K562 (cell line): ENCODE data around the gene RPL28. TPM values are rescaled to one million over a fixed set of nuclear protein-coding genes. Genes with fewer than 3 reads are reported as not detected.

ENCODE experiments used
- ATF1 ChIP-seq, 2 experiments: fragments of 450-650 bp in 1 of 2; IDR thresholded peaks; 2 replicates each; pipeline ENCODE4 v1.6.1; 2016; ENCODE audit warnings: missing compliant biosample characterization in 1 of 2, missing genetic modification characterization in 1 of 2
- CEBPG ChIP-seq, 3 experiments: fragments of 200-800 bp in 1 of 3; sonication (Bioruptor generic) in 1 of 3; sonication (generic) in 1 of 3; formaldehyde crosslinking in 1 of 3; IDR thresholded peaks in 2 of 3; conservative IDR thresholded peaks in 1 of 3; 2 replicates each; pipeline versions ENCODE4 v1.6.1 to v1.8.0; 2016 to 2022; ENCODE audit warnings: missing compliant biosample characterization in 2 of 3, missing genetic modification characterization in 2 of 3, mild to moderate bottlenecking in 1 of 3, missing genetic modification reagents in 1 of 3
- HOXB6 ChIP-seq: fragments of 250-450 bp; sonication (Bioruptor Pico); IDR thresholded peaks from 2 replicates; pipeline ENCODE4 v1.5.1; 2022; ENCODE audit warnings: mild to moderate bottlenecking, borderline replicate concordance
- JUND ChIP-seq, 2 experiments: IDR thresholded peaks; 2 replicates in 1 of 2; 3 replicates in 1 of 2; pipeline ENCODE4 v1.6.1; 2011; ENCODE audit warnings: borderline replicate concordance in 2 of 2, low read depth in 2 of 2, low read length in 2 of 2, improper control_type of control experiment in 1 of 2, missing biosample characterization in 1 of 2, missing genetic modification characterization in 1 of 2, missing genetic modification reagents in 1 of 2
- NONO ChIP-seq, 2 experiments: fragments of 200-400 bp in 1 of 2; fragments of 450-650 bp in 1 of 2; formaldehyde crosslinking in 1 of 2; IDR thresholded peaks; 2 replicates each; pipeline ENCODE4 v1.6.1; 2017; ENCODE audit warnings: low read depth in 2 of 2, mild to moderate bottlenecking in 2 of 2, moderate library complexity in 2 of 2, low read length in 1 of 2
- POLR3A ChIP-seq: IDR thresholded peaks from 2 replicates; pipeline ENCODE4 v1.6.1; 2011; ENCODE audit warnings: borderline replicate concordance, mild to moderate bottlenecking, moderate library complexity; ENCODE audit not compliant: insufficient read length, insufficient read depth; ENCODE audit errors: extremely low read depth
- SIN3A ChIP-seq, 2 experiments: fragments of 150-350 bp in 1 of 2; IDR thresholded peaks; 2 replicates each; pipeline ENCODE4 v1.6.1; 2011 to 2016; ENCODE audit warnings: borderline replicate concordance in 2 of 2, low read depth in 2 of 2, low read length in 2 of 2, mild to moderate bottlenecking in 2 of 2, moderate library complexity in 2 of 2; ENCODE audit not compliant: control insufficient read depth in 1 of 2
- SMAD1 ChIP-seq: fragments of 150-350 bp; IDR thresholded peaks from 2 replicates; pipeline ENCODE4 v1.6.1; 2014; ENCODE audit warnings: low read length, low read depth; ENCODE audit not compliant: partially characterized antibody
- SUPT5H ChIP-seq: fragments of 450-650 bp; IDR thresholded peaks from 2 replicates; pipeline ENCODE4 v1.6.1; 2016
- ZNF551 ChIP-seq: fragments of 250-450 bp; sonication (Bioruptor Pico); IDR thresholded peaks from 2 replicates; pipeline ENCODE4 v1.5.0; 2021; ENCODE audit warnings: mild to moderate bottlenecking, moderate library complexity
- ZNF766 ChIP-seq: fragments of 200-800 bp; sonication (Bioruptor generic); conservative IDR thresholded peaks from 2 replicates; pipeline ENCODE4 v1.6.1; 2016; ENCODE audit warnings: missing genetic modification characterization, missing compliant biosample characterization
- ZNF778 ChIP-seq: fragments of 450-650 bp; formaldehyde crosslinking; IDR thresholded peaks from 2 replicates; pipeline ENCODE4 v1.4.0; 2020; ENCODE audit warnings: mild to moderate bottlenecking, moderate library complexity
- polyA plus RNA-seq, 8 experiments: library from polyadenylated mRNA; depleted of rRNA in 4 of 8; stranded (reverse) in 5 of 8; unstranded in 3 of 8; fragments of >200 nt; fragmentation: Nextera tagmentation in 2 of 8; fragmentation: Illumina TruSeq in 1 of 8; extraction: Ambion mirVana in 2 of 8; extraction: Trizol in 1 of 8; gene quantifications; 2 replicates each; pipeline versions ENCODE4 v1.2.1 to v1.2.3, GENCODE V29; 2011 to 2014; ENCODE audit warnings: inconsistent platforms in 1 of 8, missing spikeins in 1 of 8
- total RNA-seq, 7 experiments: library from RNA; depleted of rRNA in 6 of 7; stranded (reverse); fragments of >200 nt in 6 of 7; fragmentation: Illumina TruSeq in 2 of 7; extraction: Trizol in 2 of 7; gene quantifications; 2 replicates each; pipeline versions ENCODE4 v1.2.1 to v1.2.3, GENCODE V29; 2011 to 2021; ENCODE audit warnings: low replicate concordance in 1 of 7
- TF ChIP-seq, protein P1 (sequence below): fragments of 250-450 bp; sonication (Bioruptor Pico); IDR thresholded peaks from 2 replicates; pipeline ENCODE4 v1.4.0; 2020
- TF ChIP-seq, protein P2 (sequence below): fragments of 250-450 bp; sonication (Bioruptor Pico); IDR thresholded peaks from 2 replicates; pipeline ENCODE4 v1.4.0; 2020; ENCODE audit warnings: mild to moderate bottlenecking

The RPL28 gene
- total and polyA plus RNA-seq, 9 of the 15 experiments (the other 6 are each of a cell fraction or from before 2014, with no cell fraction given) = 124 to 3,106 (median 622) TPM

DNA sequence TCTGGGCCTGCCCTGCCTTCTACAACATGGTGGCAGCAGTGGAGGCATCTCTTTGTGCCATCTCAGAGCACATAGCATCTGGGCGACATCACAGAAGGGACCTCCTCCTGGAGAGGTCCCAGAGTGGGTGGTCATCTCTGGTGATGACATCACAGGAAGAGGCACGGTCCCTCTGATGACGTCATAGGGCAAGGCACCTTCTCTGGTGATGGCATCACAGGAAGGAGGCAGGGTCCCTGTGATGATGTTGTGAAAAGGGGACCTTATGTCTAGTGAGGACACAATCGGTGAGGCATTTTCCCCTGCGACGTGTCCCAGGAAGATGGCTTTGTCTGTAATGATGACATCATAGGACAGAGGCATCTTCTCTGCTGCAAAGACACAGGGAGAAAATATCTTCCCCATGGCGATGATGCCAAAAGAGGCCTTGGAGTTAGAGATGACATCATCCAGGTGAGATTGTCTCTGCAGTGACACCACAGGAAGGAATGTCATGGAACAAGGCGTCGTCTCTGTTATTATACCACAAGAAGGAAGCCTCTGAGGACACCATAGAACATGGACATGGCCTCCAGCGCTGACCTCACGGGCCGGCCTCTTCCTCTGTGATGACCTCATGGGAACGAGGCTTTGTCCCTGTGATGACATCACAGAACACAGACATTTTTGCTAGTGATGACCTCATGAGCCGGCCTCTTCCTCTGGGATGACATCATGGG lies 46.7 kb downstream of the RPL28 start (continued):
- TF ChIP-seq SIN3A (IDR thresholded peaks at IDR 0.05; ENCODE audit: borderline replicate concordance in 2 of 2, control insufficient read depth in 1 of 2, low read depth in 2 of 2, low read length in 2 of 2) = no peak
- TF ChIP-seq, protein P1, sequence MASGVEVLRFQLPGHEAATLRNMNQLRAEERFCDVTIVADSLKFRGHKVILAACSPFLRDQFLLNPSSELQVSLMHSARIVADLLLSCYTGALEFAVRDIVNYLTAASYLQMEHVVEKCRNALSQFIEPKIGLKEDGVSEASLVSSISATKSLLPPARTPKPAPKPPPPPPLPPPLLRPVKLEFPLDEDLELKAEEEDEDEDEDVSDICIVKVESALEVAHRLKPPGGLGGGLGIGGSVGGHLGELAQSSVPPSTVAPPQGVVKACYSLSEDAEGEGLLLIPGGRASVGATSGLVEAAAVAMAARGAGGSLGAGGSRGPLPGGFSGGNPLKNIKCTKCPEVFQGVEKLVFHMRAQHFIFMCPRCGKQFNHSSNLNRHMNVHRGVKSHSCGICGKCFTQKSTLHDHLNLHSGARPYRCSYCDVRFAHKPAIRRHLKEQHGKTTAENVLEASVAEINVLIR (CRISPR knock-in tag) = 0 out of 2 replicates have a peak, but pooled peaks have one; percentile 42
- no peak for TF ChIP-seq ZNF778 (CRISPR knock-in tag)
- TF ChIP-seq SUPT5H = no peak
- TF ChIP-seq ZNF766 (CRISPR knock-in tag) = no peak
- TF ChIP-seq NONO (IDR thresholded peaks at IDR 0.05; ENCODE audit: low read depth in 2 of 2, low read length in 1 of 2) = no peak
- TF ChIP-seq ZNF551 = no peak
- TF ChIP-seq CEBPG (CRISPR knock-in tag; IDR thresholded peaks at IDR 0.05) = no peak; the same call in none of the 2 replicates
- TF ChIP-seq CEBPG (tag; conservative IDR thresholded peaks at IDR 0.05 in 1 of 2, IDR thresholded peaks at IDR 0.05 in 1 of 2) = no peak
- no peak for TF ChIP-seq SMAD1
- TF ChIP-seq JUND (IDR thresholded peaks at IDR 0.05; ENCODE audit: borderline replicate concordance, low read depth, low read length) = peak; percentile 65; the same call in 1 of the 2 replicates
- TF ChIP-seq JUND (tag; IDR thresholded peaks at IDR 0.05; ENCODE audit: borderline replicate concordance, low read depth, low read length) = peak; percentile 61; the same call in 2 of the 3 replicates
- TF ChIP-seq, protein P2, sequence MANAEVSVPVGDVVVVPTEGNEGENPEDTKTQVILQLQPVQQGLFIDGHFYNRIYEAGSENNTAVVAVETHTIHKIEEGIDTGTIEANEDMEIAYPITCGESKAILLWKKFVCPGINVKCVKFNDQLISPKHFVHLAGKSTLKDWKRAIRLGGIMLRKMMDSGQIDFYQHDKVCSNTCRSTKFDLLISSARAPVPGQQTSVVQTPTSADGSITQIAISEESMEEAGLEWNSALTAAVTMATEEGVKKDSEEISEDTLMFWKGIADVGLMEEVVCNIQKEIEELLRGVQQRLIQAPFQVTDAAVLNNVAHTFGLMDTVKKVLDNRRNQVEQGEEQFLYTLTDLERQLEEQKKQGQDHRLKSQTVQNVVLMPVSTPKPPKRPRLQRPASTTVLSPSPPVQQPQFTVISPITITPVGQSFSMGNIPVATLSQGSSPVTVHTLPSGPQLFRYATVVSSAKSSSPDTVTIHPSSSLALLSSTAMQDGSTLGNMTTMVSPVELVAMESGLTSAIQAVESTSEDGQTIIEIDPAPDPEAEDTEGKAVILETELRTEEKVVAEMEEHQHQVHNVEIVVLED (CRISPR knock-in tag) = no peak
- no peak for TF ChIP-seq POLR3A
- peak; percentile 70 for TF ChIP-seq ATF1 (CRISPR knock-in tag; IDR thresholded peaks at IDR 0.05)
- peak; percentile 97 for TF ChIP-seq ATF1 (tag; IDR thresholded peaks at IDR 0.05)
- no peak for TF ChIP-seq HOXB6 (CRISPR knock-in tag)
